Tibial nerve (tissue), 4 donors: ENCODE results near the gene ZMYND8. TPM values are rescaled to one million over a fixed set of nuclear protein-coding genes. Genes with fewer than 3 reads are reported as not detected.

Experiments used
- DNase-seq, 2 donors: peaks; one replicate each; pipeline ENCODE4 v3.0.0-alpha.2; 2019; ENCODE audit warnings: low spot score in 2 of 2
- H3K27ac ChIP-seq, 4 donors: fragments of 200-600 bp; sonication (generic) in 3 of 4; one replicate each; pipeline ENCODE4 v1.5.1; 2017 to 2019; ENCODE audit warnings: mild to moderate bottlenecking in 1 of 4
- H3K27me3 ChIP-seq, 2 donors: fragments of 200-600 bp; sonication (generic) in 1 of 2; one replicate each; pipeline versions ENCODE4 v1.5.1 to v1.6.0; 2017 to 2019
- H3K36me3 ChIP-seq, 3 donors: fragments of 200-600 bp; sonication (generic); one replicate each; pipeline ENCODE4 v1.5.1; 2018 to 2019
- H3K4me1 ChIP-seq, 4 donors: fragments of 200-600 bp; sonication (generic) in 3 of 4; one replicate each; pipeline ENCODE4 v1.5.1; 2017 to 2019
- H3K4me3 ChIP-seq, 4 donors: fragments of 200-600 bp; sonication (generic) in 3 of 4; one replicate each; pipeline ENCODE4 v1.5.1; 2017 to 2019; ENCODE audit warnings: mild to moderate bottlenecking in 1 of 4, moderate library complexity in 1 of 4
- H3K9me3 ChIP-seq, 4 donors: fragments of 200-600 bp; sonication (generic) in 3 of 4; one replicate each; pipeline ENCODE4 v1.5.1; 2017 to 2019
- CTCF ChIP-seq, 5 experiments: fragments of 200-600 bp in 3 of 5; fragments of 450-650 bp in 2 of 5; sonication (generic) in 3 of 5; IDR thresholded peaks; one replicate each; pipeline ENCODE4 v1.5.1; 2016 to 2019; ENCODE audit warnings: antibody characterized with exemption in 5 of 5, mild to moderate bottlenecking in 3 of 5, moderate library complexity in 2 of 5
- EP300 ChIP-seq, 2 donors: sonication (generic); formaldehyde crosslinking; IDR thresholded peaks; one replicate each; pipeline ENCODE4 v1.6.1; 2017; ENCODE audit warnings: antibody characterized with exemption in 2 of 2, mild to moderate bottlenecking in 1 of 2
- POLR2A ChIP-seq, 2 donors: fragments of 450-650 bp; IDR thresholded peaks; one replicate each; pipeline ENCODE4 v1.6.1; 2017; ENCODE audit warnings: antibody characterized with exemption in 2 of 2, mild to moderate bottlenecking in 2 of 2, moderate library complexity in 2 of 2
- WGBS, 2 donors: methylation state at CpG; one replicate each; pipeline ENCODE4 v1.1.5; 2018; 5-methylcytosine and 5-hydroxymethylcytosine counted together
- total RNA-seq, 4 donors: library from RNA; depleted of rRNA; stranded (reverse); fragments of >200 nt; gene quantifications; one replicate each; pipeline ENCODE4 v1.1.0, GENCODE V29; 2016

The ZMYND8 gene
- total RNA-seq, 4 donors from 2014 or later = 45.3 to 69.9 (median 49.8) TPM

- TF ChIP-seq EP300 (IDR thresholded peaks at IDR 0.05) = no peak
- TF ChIP-seq CTCF (IDR thresholded peaks at IDR 0.05) = no peak
- no peak for TF ChIP-seq POLR2A (IDR thresholded peaks at IDR 0.05)
- Histone ChIP-seq H3K27ac (peak overlapping the region; percentile 8 to 94 (median 68)), H3K36me3 (no peaks in the 10 kb centered on the region), H3K4me1 (peaks cover 0 to 82% (median 41%) of the 10 kb centered on the region in 4 donors), H3K4me3 (no peak overlapping the region), H3K27me3 (no peaks in the 10 kb centered on the region), H3K9me3 (no peaks in the 10 kb centered on the region)
- WGBS, 2 donors = 81 to 86% methylated on average over 10 of the region's 10 CpGs
- no peak for DNase-seq
These were observed 25.4 kb downstream of the ZMYND8 start for GRCh38 chr20:47330933-47331708.

GRCh38 chr20:47330071-47330470 lies 26.4 kb downstream of the ZMYND8 start:
- Histone ChIP-seq H3K9me3 (no peaks in the 10 kb centered on the region), H3K36me3 (no peaks in the 10 kb centered on the region), H3K4me3 (no peak overlapping the region), H3K27me3 (no peaks in the 10 kb centered on the region), H3K27ac (peak overlapping the region in 3 of 4 donors; percentile 44 to 94 (median 92)), H3K4me1 (peaks cover 0 to 75% (median 34%) of the 10 kb centered on the region in 4 donors)
- TF ChIP-seq EP300 (IDR thresholded peaks at IDR 0.05) = no peak
- TF ChIP-seq POLR2A (IDR thresholded peaks at IDR 0.05) = no peak
- no peak for TF ChIP-seq CTCF (IDR thresholded peaks at IDR 0.05)
- DNase-seq = no peak
- 74 to 81% methylated on average over 3 of the region's 3 CpGs for WGBS, 2 donors

GRCh38 chr20:47328129-47328528 lies 28.4 kb downstream of the ZMYND8 start:
- H3K36me3 ChIP-seq = no peaks in the 10 kb centered on the region
- peak overlapping the region in 2 of 4 donors; percentile 92 to 94 for H3K27ac ChIP-seq
- WGBS, 2 donors = 84 to 95% methylated on average over 1 of the region's 1 CpG
- no peak for DNase-seq
- TF ChIP-seq POLR2A (IDR thresholded peaks at IDR 0.05) = no peak
- TF ChIP-seq EP300 (IDR thresholded peaks at IDR 0.05) = no peak
- no peak for TF ChIP-seq CTCF (IDR thresholded peaks at IDR 0.05)
- H3K27me3 ChIP-seq = no peaks in the 10 kb centered on the region
- H3K9me3 ChIP-seq = no peaks in the 10 kb centered on the region
- peaks cover 0 to 63% (median 21%) of the 10 kb centered on the region in 4 donors for H3K4me1 ChIP-seq
- no peak overlapping the region for H3K4me3 ChIP-seq

- H3K27ac ChIP-seq = peak overlapping the region in 2 of 4 donors; percentile 92 to 94
These were observed 28.8 kb downstream of the ZMYND8 start for GRCh38 chr20:47327711-47328110.

More at GRCh38 chr20:47327711-47328110, 28.8 kb downstream of the ZMYND8 start:
- Histone ChIP-seq H3K27me3 (no peaks in the 10 kb centered on the region), H3K9me3 (no peaks in the 10 kb centered on the region), H3K36me3 (no peaks in the 10 kb centered on the region), H3K4me1 (peaks cover 0 to 63% (median 19%) of the 10 kb centered on the region in 4 donors), H3K4me3 (no peak overlapping the region)
- DNase-seq = no peak
- WGBS, 2 donors = 95 to 97% methylated on average over 7 of the region's 7 CpGs
- TF ChIP-seq POLR2A (IDR thresholded peaks at IDR 0.05) = no peak
- TF ChIP-seq EP300 (IDR thresholded peaks at IDR 0.05) = no peak
- TF ChIP-seq CTCF (IDR thresholded peaks at IDR 0.05) = no peak
